HepG2 (cell line): Measurements from ENCODE around the gene CCNYL1. TPM values are rescaled to one million over a fixed set of nuclear protein-coding genes. Genes with fewer than 3 reads are reported as not detected.

Experiments used
- AHDC1 ChIP-seq: sonication (generic); formaldehyde crosslinking; IDR thresholded peaks from 2 replicates; pipeline ENCODE4 v1.5.1; 2020; ENCODE audit warnings: mild to moderate bottlenecking, missing genetic modification reagents, borderline replicate concordance
- CREBL2 ChIP-seq: sonication (generic); formaldehyde crosslinking; IDR thresholded peaks from 2 replicates; pipeline ENCODE4 v1.8.1; 2023; ENCODE audit warnings: missing genetic modification reagents, mild to moderate bottlenecking, borderline replicate concordance
- DR1 ChIP-seq: sonication (generic); formaldehyde crosslinking; IDR thresholded peaks from 2 replicates; pipeline ENCODE4 v1.8.0; 2021; ENCODE audit warnings: mild to moderate bottlenecking, missing genetic modification reagents, inconsistent platforms
- GABPB1 ChIP-seq: IDR thresholded peaks from 2 replicates; pipeline ENCODE4 v1.6.1; 2016; ENCODE audit warnings: mild to moderate bottlenecking, missing genetic modification reagents, moderate library complexity, missing compliant biosample characterization
- GPN1 ChIP-seq: sonication (generic); formaldehyde crosslinking; IDR thresholded peaks from 2 replicates; pipeline ENCODE4 v1.5.1; 2020; ENCODE audit warnings: missing genetic modification reagents, borderline replicate concordance
- PHB2 ChIP-seq: fragments of 450-650 bp; IDR thresholded peaks from 2 replicates; pipeline ENCODE4 v1.6.1; 2018; ENCODE audit not compliant: partially characterized antibody
- PHF8 ChIP-seq: sonication (generic); formaldehyde crosslinking; IDR thresholded peaks from 2 replicates; pipeline ENCODE4 v1.5.0; 2020; ENCODE audit warnings: missing genetic modification reagents
- RCOR2 ChIP-seq: IDR thresholded peaks from 2 replicates; pipeline ENCODE4 v1.6.1; 2016; ENCODE audit warnings: missing biosample characterization, missing genetic modification reagents
- RFX5 ChIP-seq: IDR thresholded peaks from 2 replicates; pipeline ENCODE4 v1.6.1; 2011; ENCODE audit warnings: low read depth, low read length, improper control_type of control experiment
- RNF2 ChIP-seq: fragments of 450-650 bp; conservative IDR thresholded peaks from 2 replicates; pipeline ENCODE4 v1.6.1; 2016; ENCODE audit warnings: low read depth
- RNF219 ChIP-seq: sonication (generic); formaldehyde crosslinking; IDR thresholded peaks from 2 replicates; pipeline ENCODE4 v1.5.0; 2020; ENCODE audit warnings: mild to moderate bottlenecking, missing genetic modification reagents
- SATB2 ChIP-seq: sonication (generic); formaldehyde crosslinking; IDR thresholded peaks from 2 replicates; pipeline ENCODE4 v1.5.0; 2020; ENCODE audit warnings: missing genetic modification reagents
- SMARCE1 ChIP-seq: fragments of 450-650 bp; IDR thresholded peaks from 2 replicates; pipeline ENCODE4 v1.6.1; 2017; ENCODE audit warnings: borderline replicate concordance
- TMF1 ChIP-seq: sonication (generic); formaldehyde crosslinking; IDR thresholded peaks from 2 replicates; pipeline ENCODE4 v1.8.1; 2022; ENCODE audit warnings: low read depth, missing genetic modification reagents
- U2AF1 ChIP-seq: fragments of 200-400 bp; formaldehyde crosslinking; optimal IDR thresholded peaks from 2 replicates; pipeline ENCODE3; 2017; ENCODE audit warnings: mild to moderate bottlenecking, low read depth, low read length
- ZBTB21 ChIP-seq: sonication (generic); formaldehyde crosslinking; IDR thresholded peaks from 2 replicates; pipeline ENCODE4 v1.4.0; 2020; ENCODE audit warnings: missing genetic modification reagents
- ZNF282 ChIP-seq: fragments of 450-650 bp; IDR thresholded peaks from 2 replicates; pipeline ENCODE4 v1.6.1; 2018; ENCODE audit not compliant: partially characterized antibody
- ZNF333 ChIP-seq: sonication (generic); formaldehyde crosslinking; IDR thresholded peaks from 2 replicates; pipeline ENCODE4 v1.4.0; 2020; ENCODE audit warnings: mild to moderate bottlenecking, missing genetic modification reagents, borderline replicate concordance
- ZNF337 ChIP-seq: sonication (generic); formaldehyde crosslinking; IDR thresholded peaks from 2 replicates; pipeline ENCODE4 v1.5.1; 2020; ENCODE audit warnings: missing genetic modification reagents, low read depth, mild to moderate bottlenecking, borderline replicate concordance
- ZNF598 ChIP-seq: sonication (generic); formaldehyde crosslinking; IDR thresholded peaks from 2 replicates; pipeline ENCODE4 v1.5.1; 2020; ENCODE audit warnings: mild to moderate bottlenecking, missing genetic modification reagents, borderline replicate concordance
- polyA plus RNA-seq, 8 experiments: library from polyadenylated mRNA; depleted of rRNA in 3 of 8; stranded (reverse) in 7 of 8; unstranded in 1 of 8; fragments of >200 nt; fragmentation: Illumina TruSeq in 4 of 8; extraction: Trizol in 4 of 8; gene quantifications; 2 replicates each; pipeline versions ENCODE4 v1.2.1 to v1.2.3, GENCODE V29; 2011 to 2016; ENCODE audit warnings: low read depth in 4 of 8, missing spikeins in 1 of 8, mixed read lengths in 1 of 8; ENCODE audit not compliant: insufficient read depth in 1 of 8
- total RNA-seq, 5 experiments: library from RNA; depleted of rRNA; stranded (reverse); fragments of >200 nt; fragmentation: Illumina TruSeq; extraction: Trizol; gene quantifications; 2 replicates each; pipeline ENCODE4 v1.2.3, GENCODE V29; 2016; ENCODE audit warnings: low read depth in 1 of 5
- TF ChIP-seq, protein P1 (sequence below): sonication (generic); formaldehyde crosslinking; IDR thresholded peaks from 2 replicates; pipeline ENCODE4 v1.5.0; 2020; ENCODE audit warnings: mild to moderate bottlenecking, missing genetic modification reagents

Gene CCNYL1
- total and polyA plus RNA-seq, 2 of the 13 experiments (the other 11 are each of a cell fraction or from before 2014, with no cell fraction given): 12.5 to 16.2 TPM

DNA sequence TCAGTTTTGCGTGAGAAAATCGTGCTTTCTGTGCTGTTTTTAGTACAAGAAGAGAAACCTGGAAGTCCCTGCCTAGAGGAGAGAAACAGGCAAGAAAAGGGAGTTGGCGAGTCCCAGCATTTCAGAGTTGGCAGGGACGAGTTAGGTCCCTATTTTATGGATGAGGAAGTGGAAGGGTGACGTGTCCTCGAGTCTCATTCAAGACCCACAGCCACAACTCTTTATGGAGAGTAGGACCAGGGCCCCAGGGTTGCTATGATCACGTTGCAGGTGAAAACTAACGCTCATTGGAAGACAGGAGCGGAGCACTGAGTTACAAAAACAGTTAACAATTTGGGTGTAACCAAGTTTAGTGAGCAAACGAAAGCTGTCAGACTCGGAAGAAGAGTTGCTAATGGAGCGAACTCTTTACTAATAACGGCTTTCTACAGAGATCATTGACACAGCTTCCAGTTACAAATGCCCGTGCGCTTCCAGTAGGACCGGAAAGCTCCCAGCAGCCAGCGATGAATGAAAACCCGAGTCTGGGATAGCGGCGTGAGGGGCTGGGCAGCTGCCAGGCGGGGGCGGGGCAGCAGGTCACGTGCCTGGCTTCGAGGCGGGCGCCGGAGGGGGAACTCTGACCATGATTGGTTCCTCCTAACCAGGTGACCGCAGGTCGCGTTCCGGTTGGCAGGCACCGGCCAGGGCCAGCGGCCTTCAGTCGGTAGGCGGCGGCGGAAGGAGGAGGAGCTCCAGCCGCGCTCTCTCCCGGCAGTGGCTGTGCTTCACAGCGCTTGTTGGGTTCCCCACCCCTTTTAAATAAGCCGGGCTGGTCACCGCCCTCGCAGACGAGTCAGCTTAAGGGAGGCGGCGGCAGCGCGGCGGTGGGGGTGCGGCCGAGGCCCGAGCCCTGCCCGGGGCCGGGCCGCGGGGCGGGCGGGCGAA lies at the start of gene CCNYL1 (continued):
- TF ChIP-seq U2AF1 (no peak), RNF2 (no peak), GABPB1 (peak; percentile 89), SMARCE1 (no peak), RFX5 (peak; percentile 27), PHF8 (CRISPR knock-in tag) (peak; percentile 67), CREBL2 (CRISPR knock-in tag) (no peak), SATB2 (CRISPR knock-in tag) (no peak), AHDC1 (peak; percentile 63; the same call in 1 of the 2 replicates), ZNF598 (no peak; the same call in none of the 2 replicates), TMF1 (CRISPR knock-in tag) (no peak), ZBTB21 (CRISPR knock-in tag) (no peak), ZNF337 (CRISPR knock-in tag) (no peak), ZNF333 (CRISPR knock-in tag) (no peak), ZNF282 (no peak), DR1 (CRISPR knock-in tag) (peak; percentile 98), RNF219 (CRISPR knock-in tag) (0 out of 2 replicates have a peak, but pooled peaks have one; percentile 32), GPN1 (CRISPR knock-in tag) (no peak), RCOR2 (CRISPR knock-in tag) (peak; percentile 27; the same call in 1 of the 2 replicates), PHB2 (no peak)
- TF ChIP-seq, protein P1, sequence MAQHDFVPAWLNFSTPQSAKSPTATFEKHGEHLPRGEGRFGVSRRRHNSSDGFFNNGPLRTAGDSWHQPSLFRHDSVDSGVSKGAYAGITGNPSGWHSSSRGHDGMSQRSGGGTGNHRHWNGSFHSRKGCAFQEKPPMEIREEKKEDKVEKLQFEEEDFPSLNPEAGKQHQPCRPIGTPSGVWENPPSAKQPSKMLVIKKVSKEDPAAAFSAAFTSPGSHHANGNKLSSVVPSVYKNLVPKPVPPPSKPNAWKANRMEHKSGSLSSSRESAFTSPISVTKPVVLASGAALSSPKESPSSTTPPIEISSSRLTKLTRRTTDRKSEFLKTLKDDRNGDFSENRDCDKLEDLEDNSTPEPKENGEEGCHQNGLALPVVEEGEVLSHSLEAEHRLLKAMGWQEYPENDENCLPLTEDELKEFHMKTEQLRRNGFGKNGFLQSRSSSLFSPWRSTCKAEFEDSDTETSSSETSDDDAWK (CRISPR knock-in tag): no peak
